HepG2 (cell line): ENCODE data around the gene PNN. TPM values are rescaled to one million over a fixed set of nuclear protein-coding genes. Genes with fewer than 3 reads are reported as not detected.

Experiments
- ATAC-seq: fragments of 200-7000 bp; cut with Tn5 transposase; 3 replicates; pipeline ENCODE4 v1.9.1; 2020; ENCODE audit warnings: mild to moderate bottlenecking, moderate library complexity
- BruUV-seq: library from RNA; stranded (reverse); fragments of 400-500 nt; replicated peaks from 2 replicates; lab custom pipeline; 2021; lab: Mats Ljungman, UMichigan
- CTCF ChIA-PET: fragments of 300-600 bp; formaldehyde crosslinking; extraction: SDS; loops from one replicate; lab custom pipeline; 2021; ENCODE audit warnings: low total read pairs, inconsistent platforms, low intra/inter-chr PET ratio; lab: Yijun Ruan, JAX
- POLR2A ChIA-PET: fragments of 350-600 bp; sonication (Branson Sonifier 250); formaldehyde crosslinking; loops from one replicate; lab custom pipeline; 2020; ENCODE audit warnings: antibody characterized with exemption, inconsistent platforms; lab: Yijun Ruan, JAX
- DNase-seq: peaks from one replicate; pipeline ENCODE4 v3.0.0-alpha.2; 2015; ENCODE audit warnings: low spot score
- FAIRE-seq: peaks from 3 replicates; lab custom pipeline; 2011; peaks lifted over from hg19 to GRCh38; lab: Jason Lieb, UNC
- H2AFZ ChIP-seq: one replicate; pipeline ENCODE4 v1.6.1; 2011; ENCODE audit warnings: low read length, inconsistent platforms
- H3K27ac ChIP-seq: fragments of 300-600 bp; 3 replicates; pipeline ENCODE4 v1.8.0; 2011; ENCODE audit warnings: mixed run types, mild to moderate bottlenecking, mixed read lengths, low read length, inconsistent platforms; ENCODE audit not compliant: insufficient read depth; ENCODE audit errors: extremely low read length
- H3K27me3 ChIP-seq, 2 experiments: fragments of 200-600 bp in 1 of 2; 2 replicates in 1 of 2; 3 replicates in 1 of 2; pipeline versions ENCODE4 v1.6.0 to v1.8.0; 2011; ENCODE audit warnings: low read length in 2 of 2, mild to moderate bottlenecking in 2 of 2, moderate library complexity in 2 of 2, inconsistent platforms in 1 of 2; ENCODE audit not compliant: insufficient read depth in 2 of 2, control insufficient read depth in 1 of 2
- H3K36me3 ChIP-seq, 2 experiments: fragments of 200-600 bp in 1 of 2; replicated peaks in 1 of 2; 2 replicates in 1 of 2; 3 replicates in 1 of 2; pipeline versions ENCODE4 v1.5.1 to v1.8.0; 2011; ENCODE audit warnings: low read length in 2 of 2, inconsistent platforms in 1 of 2; ENCODE audit not compliant: insufficient read depth in 2 of 2, control insufficient read depth in 1 of 2
- H3K4me1 ChIP-seq: 2 replicates; pipeline ENCODE4 v1.5.1; 2012; ENCODE audit warnings: low read length, inconsistent platforms; ENCODE audit not compliant: insufficient read depth
- H3K4me2 ChIP-seq: 2 replicates; pipeline ENCODE4 v1.6.0; 2011; ENCODE audit warnings: low read depth, low read length, inconsistent platforms
- H3K4me3 ChIP-seq, 3 experiments: fragments of 200-600 bp in 1 of 3; sonication (generic), shearing (Covaris generic) in 1 of 3; replicated peaks in 1 of 3; 2 replicates each; pipeline ENCODE4 v1.5.1; 2011 to 2016; ENCODE audit warnings: low read length in 3 of 3, inconsistent platforms in 2 of 3, low read depth in 2 of 3, mild to moderate bottlenecking in 2 of 3, control low read depth in 1 of 3, mixed read lengths in 1 of 3; ENCODE audit not compliant: insufficient read depth in 1 of 3
- H3K79me2 ChIP-seq: one replicate; pipeline ENCODE4 v1.6.1; 2011; ENCODE audit warnings: low read length, inconsistent platforms; ENCODE audit not compliant: insufficient read depth
- H3K9ac ChIP-seq: 2 replicates; pipeline ENCODE4 v1.6.0; 2011; ENCODE audit warnings: mild to moderate bottlenecking, low read depth, low read length, inconsistent platforms; ENCODE audit not compliant: insufficient read depth
- H3K9me3 ChIP-seq: 2 replicates; pipeline ENCODE4 v1.5.1; 2012; ENCODE audit warnings: mild to moderate bottlenecking, low read length
- H4K20me1 ChIP-seq: 2 replicates; pipeline ENCODE4 v1.6.0; 2011; ENCODE audit warnings: inconsistent platforms, mild to moderate bottlenecking, low read length, moderate library complexity; ENCODE audit not compliant: insufficient read depth
- ATM ChIP-seq: fragments of 450-650 bp; IDR thresholded peaks from 2 replicates; pipeline ENCODE4 v1.7.1; 2017; ENCODE audit warnings: mild to moderate bottlenecking, borderline replicate concordance
- FOXA1 ChIP-seq, 2 experiments: fragments of 450-650 bp in 1 of 2; sonication (generic) in 1 of 2; formaldehyde crosslinking in 1 of 2; IDR thresholded peaks; 2 replicates each; pipeline versions ENCODE4 v1.4.0 to v1.6.1; 2016 to 2020; ENCODE audit warnings: missing genetic modification reagents in 1 of 2
- HDAC6 ChIP-seq: fragments of 200-600 bp; sonication (generic); IDR thresholded peaks from 2 replicates; pipeline ENCODE4 v1.7.0; 2017; ENCODE audit warnings: mild to moderate bottlenecking, antibody characterized with exemption, low read length, low read depth
- JUNB ChIP-seq: sonication (generic); formaldehyde crosslinking; IDR thresholded peaks from 2 replicates; pipeline ENCODE4 v1.8.0; 2022; ENCODE audit warnings: missing genetic modification reagents, mild to moderate bottlenecking, borderline replicate concordance
- KLF11 ChIP-seq: IDR thresholded peaks from 2 replicates; pipeline ENCODE4 v1.6.1; 2016; ENCODE audit warnings: missing compliant biosample characterization
- NBN ChIP-seq: fragments of 450-650 bp; conservative IDR thresholded peaks from 2 replicates; pipeline ENCODE4 v1.6.1; 2017
- NFRKB ChIP-seq: fragments of 450-650 bp; IDR thresholded peaks from 2 replicates; pipeline ENCODE4 v1.6.1; 2017
- NONO ChIP-seq, 2 experiments: fragments of 450-650 bp in 1 of 2; sonication (generic) in 1 of 2; formaldehyde crosslinking in 1 of 2; IDR thresholded peaks in 1 of 2; conservative IDR thresholded peaks in 1 of 2; 2 replicates each; pipeline versions ENCODE4 v1.6.1 to v1.8.0; 2017 to 2022; ENCODE audit warnings: mild to moderate bottlenecking in 1 of 2, missing genetic modification reagents in 1 of 2, moderate library complexity in 1 of 2
- PBX3 ChIP-seq: sonication (generic); formaldehyde crosslinking; IDR thresholded peaks from 2 replicates; pipeline ENCODE4 v1.8.1; 2023; ENCODE audit warnings: missing genetic modification reagents, inconsistent platforms, borderline replicate concordance
- POLR2A ChIP-seq, 2 experiments: IDR thresholded peaks; 2 replicates each; pipeline ENCODE4 v1.6.1; 2011; ENCODE audit warnings: low read depth in 2 of 2, low read length in 2 of 2, mild to moderate bottlenecking in 1 of 2, moderate library complexity in 1 of 2; ENCODE audit not compliant: insufficient read depth in 1 of 2
- RAD51 ChIP-seq: fragments of 450-650 bp; IDR thresholded peaks from 2 replicates; pipeline ENCODE4 v1.6.1; 2016; ENCODE audit warnings: borderline replicate concordance
- SCMH1 ChIP-seq: sonication (generic); formaldehyde crosslinking; IDR thresholded peaks from 2 replicates; pipeline ENCODE4 v1.9.0; 2021; ENCODE audit warnings: missing genetic modification reagents, mild to moderate bottlenecking, borderline replicate concordance
- SP1 ChIP-seq, 2 experiments: fragments of 450-650 bp in 1 of 2; sonication (generic) in 1 of 2; formaldehyde crosslinking in 1 of 2; IDR thresholded peaks; 2 replicates each; pipeline versions ENCODE4 v1.4.0 to v1.6.1; 2016 to 2020; ENCODE audit warnings: missing genetic modification reagents in 1 of 2
- TERF1 ChIP-seq: sonication (generic); formaldehyde crosslinking; IDR thresholded peaks from 2 replicates; pipeline ENCODE4 v1.8.0; 2022; ENCODE audit warnings: mild to moderate bottlenecking, missing genetic modification reagents, moderate library complexity
- ZNF275 ChIP-seq: sonication (generic); formaldehyde crosslinking; IDR thresholded peaks from 2 replicates; pipeline ENCODE4 v1.8.0; 2022; ENCODE audit warnings: missing genetic modification reagents, mild to moderate bottlenecking, inconsistent platforms, borderline replicate concordance
- ZNF282 ChIP-seq: fragments of 450-650 bp; IDR thresholded peaks from 2 replicates; pipeline ENCODE4 v1.6.1; 2018; ENCODE audit not compliant: partially characterized antibody
- ZNF430 ChIP-seq: sonication (generic); formaldehyde crosslinking; IDR thresholded peaks from 2 replicates; pipeline ENCODE4 v1.9.0; 2021; ENCODE audit warnings: mild to moderate bottlenecking, missing genetic modification reagents
- ZNF883 ChIP-seq: sonication (generic); formaldehyde crosslinking; IDR thresholded peaks from 2 replicates; pipeline ENCODE4 v1.5.1; 2020; ENCODE audit warnings: mild to moderate bottlenecking, missing genetic modification reagents; ENCODE audit errors: not compliant biosample characterization
- WGBS: methylation state at CpG from one replicate; pipeline ENCODE4 v1.1.6; 2017; ENCODE audit warnings: low lambda C conversion rate; 5-methylcytosine and 5-hydroxymethylcytosine counted together
- in situ Hi-C: cut with HindIII; loops from 2 replicates; pipeline ENCODE4 v1.10.0; 2017; ENCODE audit warnings: low pct_unique_long_range_greater_than_20kb; ENCODE audit not compliant: extremely low pct_ligation_motif_present
- intact Hi-C: fragments of 100-400 bp; cut with micrococcal nuclease; formaldehyde crosslinking; loops from one replicate; pipeline ENCODE4 v1.10.0; 2022; ENCODE audit not compliant: unreplicated experiment
- polyA plus RNA-seq, 8 experiments: library from polyadenylated mRNA; depleted of rRNA in 3 of 8; stranded (reverse) in 7 of 8; unstranded in 1 of 8; fragments of >200 nt; fragmentation: Illumina TruSeq in 4 of 8; extraction: Trizol in 4 of 8; gene quantifications; 2 replicates each; pipeline versions ENCODE4 v1.2.1 to v1.2.3, GENCODE V29; 2011 to 2016; ENCODE audit warnings: low read depth in 4 of 8, missing spikeins in 1 of 8, mixed read lengths in 1 of 8; ENCODE audit not compliant: insufficient read depth in 1 of 8
- total RNA-seq, 5 experiments: library from RNA; depleted of rRNA; stranded (reverse); fragments of >200 nt; fragmentation: Illumina TruSeq; extraction: Trizol; gene quantifications; 2 replicates each; pipeline ENCODE4 v1.2.3, GENCODE V29; 2016; ENCODE audit warnings: low read depth in 1 of 5
- TF ChIP-seq, protein P1 (sequence below): sonication (generic); formaldehyde crosslinking; IDR thresholded peaks from 2 replicates; pipeline ENCODE4 v1.4.0; 2020; ENCODE audit warnings: mild to moderate bottlenecking, missing genetic modification reagents

PNN gene
- total and polyA plus RNA-seq, 2 of the 13 experiments (the other 11 are each of a cell fraction or from before 2014, with no cell fraction given) = 58.0 to 214 TPM

GRCh38 chr14:39179042-39179441 lies 4.0 kb downstream of the PNN start (continued):
- no peak for TF ChIP-seq TERF1 (CRISPR knock-in tag)

DNA sequence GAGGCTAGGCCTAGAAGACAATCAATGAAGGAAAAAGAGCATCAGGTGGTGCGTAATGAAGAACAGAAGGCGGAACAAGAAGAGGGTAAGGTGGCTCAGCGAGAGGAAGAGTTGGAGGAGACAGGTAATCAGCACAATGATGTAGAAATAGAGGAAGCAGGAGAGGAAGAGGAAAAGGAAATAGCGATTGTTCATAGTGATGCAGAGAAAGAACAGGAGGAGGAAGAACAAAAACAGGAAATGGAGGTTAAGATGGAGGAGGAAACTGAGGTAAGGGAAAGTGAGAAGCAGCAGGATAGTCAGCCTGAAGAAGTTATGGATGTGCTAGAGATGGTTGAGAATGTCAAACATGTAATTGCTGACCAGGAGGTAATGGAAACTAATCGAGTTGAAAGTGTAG lies 5.5 kb downstream of the PNN start:
- in situ Hi-C loops = no loop called here
- Histone ChIP-seq H3K4me2 (no peak overlapping the region), H3K27ac (no peak overlapping the region), H4K20me1 (peaks cover 11% of the 10 kb centered on the region), H3K4me1 (peaks cover 53% of the 10 kb centered on the region), H2AFZ (no peak overlapping the region), H3K36me3 (peaks cover 47 to 79% of the 10 kb centered on the region in 2 experiments), H3K4me3 (no peak overlapping the region), H3K9me3 (no peaks in the 10 kb centered on the region), H3K9ac (no peak overlapping the region), H3K79me2 (peaks cover 36% of the 10 kb centered on the region), H3K27me3 (no peaks in the 10 kb centered on the region; a peak in 1 of 5 replicates)
- ATAC-seq (no peak), DNase-seq (no peak), FAIRE-seq (no peak)
- 97% methylated on average over 5 of the region's 5 CpGs for WGBS
- POLR2A ChIA-PET = interaction anchor here (0.8 to 9.0 kb wide), 5 partner anchors 10 to 252 kb away, joined by 3 to 99 read pairs (median 5); partner anchors contain the start of genes FBXO33, GEMIN2, SEC23A and TRAPPC6B
- CTCF ChIA-PET = no interaction called here
- intact Hi-C loops = no loop called here
- no TSS peak for BruUV-seq
- TF ChIP-seq PBX3 (CRISPR knock-in tag) (peak; percentile 74), SCMH1 (no peak), POLR2A (IDR thresholded peaks at IDR 0.05; ENCODE audit: insufficient read depth in 1 of 2, low read depth in 2 of 2, low read length in 2 of 2) (peak; percentile 4 to 61; a peak in 2 of 4 replicates), NFRKB (peak; percentile 53; the same call in 1 of the 2 replicates), SP1 (IDR thresholded peaks at IDR 0.05) (0 out of 2 replicates have a peak, but pooled peaks have one; percentile 21), SP1 (CRISPR knock-in tag; IDR thresholded peaks at IDR 0.05) (no peak), ZNF883 (no peak), HDAC6 (0 out of 2 replicates have a peak, but pooled peaks have one; percentile 61), JUNB (CRISPR knock-in tag) (peak; percentile 56; the same call in 1 of the 2 replicates), ATM (peak; percentile 87; the same call in 1 of the 2 replicates), ZNF282 (peak; percentile 78), KLF11 (CRISPR knock-in tag) (no peak), NONO (IDR thresholded peaks at IDR 0.05) (no peak), NONO (CRISPR knock-in tag; conservative IDR thresholded peaks at IDR 0.05) (no peak), ZNF430 (0 out of 2 replicates have a peak, but pooled peaks have one; percentile 36), RAD51 (peak; percentile 44), ZNF275 (CRISPR knock-in tag) (no peak), NBN (peak; percentile 98; the same call in 1 of the 2 replicates), FOXA1 (IDR thresholded peaks at IDR 0.05) (peak; percentile 8; the same call in 1 of the 2 replicates), FOXA1 (CRISPR knock-in tag; IDR thresholded peaks at IDR 0.05) (no peak)
- TF ChIP-seq, protein P1, sequence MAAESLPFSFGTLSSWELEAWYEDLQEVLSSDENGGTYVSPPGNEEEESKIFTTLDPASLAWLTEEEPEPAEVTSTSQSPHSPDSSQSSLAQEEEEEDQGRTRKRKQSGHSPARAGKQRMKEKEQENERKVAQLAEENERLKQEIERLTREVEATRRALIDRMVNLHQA (CRISPR knock-in tag) = no peak
